ENCODE measurements around the gene SLC2A4RG. TPM values are rescaled to one million over a fixed set of nuclear protein-coding genes. Genes with fewer than 3 reads are reported as not detected.
"Not testable (repeated sequence)": the region's sequence is repeated elsewhere in the genome, so short reads cannot be mapped to it uniquely, and the experiment has no call there.

The SLC2A4RG gene
- total RNA-seq, 1 donor from 2014 or later, result 5.9 TPM

DNA sequence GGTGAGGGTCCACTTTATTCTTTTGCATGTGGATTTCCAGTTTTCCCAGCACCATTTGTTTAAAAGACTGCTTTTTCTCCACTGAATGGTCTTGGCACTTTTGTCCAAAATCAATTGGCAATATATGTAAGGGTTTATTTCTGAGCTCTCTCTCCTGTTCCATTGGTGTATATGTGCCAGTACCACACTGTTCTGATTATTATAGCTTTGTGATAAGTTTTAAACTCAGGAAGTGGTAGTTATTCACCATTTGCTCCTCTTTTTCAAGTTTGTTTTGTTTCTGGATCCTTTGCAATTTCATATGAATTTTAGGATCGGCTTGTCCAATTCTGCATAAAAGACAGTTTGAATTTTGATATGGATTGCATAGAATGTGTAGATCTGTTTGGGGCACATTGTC lies 27.4 kb upstream of the SLC2A4RG start:
- no peak for DNase-seq (ENCODE audit: low read depth in 2 of 2)

DNA sequence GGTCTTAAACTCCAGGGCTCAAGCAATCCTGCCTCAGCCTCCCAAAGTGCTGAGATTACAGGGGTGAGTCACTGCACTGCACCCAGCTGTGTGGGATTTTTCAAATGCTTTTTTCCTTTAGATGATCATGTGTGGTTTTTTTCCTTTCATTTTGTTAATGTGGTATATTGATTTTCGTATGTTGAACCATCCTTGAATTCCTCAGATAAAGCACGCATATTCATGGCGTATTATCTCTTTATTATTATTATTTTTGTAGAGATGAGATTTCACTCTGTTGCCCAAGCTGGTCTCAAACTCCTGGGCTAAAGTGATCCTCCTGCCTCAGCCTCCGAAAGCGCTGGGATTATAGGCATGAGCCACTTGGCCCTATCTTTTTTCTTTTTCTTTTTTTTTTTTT lies 24.7 kb upstream of the SLC2A4RG start:
- no peak for DNase-seq (ENCODE audit: low read depth in 2 of 2)

- no peak for DNase-seq (ENCODE audit: low read depth in 2 of 2)
Measured at GRCh38 chr20:63718996-63719395, 20.6 kb upstream of the SLC2A4RG start.

- not testable (repeated sequence) for DNase-seq (ENCODE audit: low read depth in 2 of 2)
Measured at GRCh38 chr20:63722967-63723622, 16.5 kb upstream of the SLC2A4RG start.

DNA sequence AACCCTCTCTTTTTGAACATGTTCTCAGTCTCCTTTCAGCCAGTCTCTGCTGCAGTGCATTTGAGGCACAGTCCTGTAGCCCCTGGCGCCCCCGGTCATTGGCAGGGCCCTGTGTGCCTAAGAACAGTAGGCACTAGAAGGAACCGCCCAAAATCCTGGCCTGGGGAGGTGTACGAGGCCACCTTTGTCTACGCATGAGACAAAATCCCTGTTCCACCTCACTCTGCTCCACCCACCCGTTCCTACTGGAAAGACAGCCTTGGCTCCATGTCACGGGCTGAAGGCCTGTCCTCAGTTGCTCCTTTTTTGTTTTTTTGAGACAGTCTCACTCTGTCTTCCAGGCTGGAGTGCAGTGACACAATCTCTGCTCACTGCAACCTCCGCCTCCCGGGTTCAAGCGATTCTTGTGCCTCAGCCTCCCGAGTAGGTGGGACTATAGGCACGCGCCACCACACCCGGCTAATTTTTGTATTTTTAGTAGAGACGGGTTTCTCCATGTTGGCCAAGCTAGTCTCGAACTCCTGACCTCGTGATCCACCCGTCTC lies 9.3 kb upstream of the SLC2A4RG start:
- not testable (repeated sequence) for DNase-seq (ENCODE audit: low read depth in 2 of 2)

- DNase-seq (ENCODE audit: low read depth in 2 of 2), result no peak
Measured at GRCh38 chr20:63731410-63731809, 8.2 kb upstream of the SLC2A4RG start.

- DNase-seq (ENCODE audit: low read depth in 2 of 2), result no peak
Measured at GRCh38 chr20:63732118-63733095, 7.2 kb upstream of the SLC2A4RG start.

- no peak for DNase-seq (ENCODE audit: low read depth in 2 of 2)
Measured at GRCh38 chr20:63733117-63733516, 6.5 kb upstream of the SLC2A4RG start.

- no peak for DNase-seq (ENCODE audit: low read depth in 2 of 2)
Measured at GRCh38 chr20:63733579-63734081, 5.9 kb upstream of the SLC2A4RG start.

- no peak for DNase-seq (ENCODE audit: low read depth in 2 of 2)
Measured at GRCh38 chr20:63734111-63734945, 5.2 kb upstream of the SLC2A4RG start.

DNA sequence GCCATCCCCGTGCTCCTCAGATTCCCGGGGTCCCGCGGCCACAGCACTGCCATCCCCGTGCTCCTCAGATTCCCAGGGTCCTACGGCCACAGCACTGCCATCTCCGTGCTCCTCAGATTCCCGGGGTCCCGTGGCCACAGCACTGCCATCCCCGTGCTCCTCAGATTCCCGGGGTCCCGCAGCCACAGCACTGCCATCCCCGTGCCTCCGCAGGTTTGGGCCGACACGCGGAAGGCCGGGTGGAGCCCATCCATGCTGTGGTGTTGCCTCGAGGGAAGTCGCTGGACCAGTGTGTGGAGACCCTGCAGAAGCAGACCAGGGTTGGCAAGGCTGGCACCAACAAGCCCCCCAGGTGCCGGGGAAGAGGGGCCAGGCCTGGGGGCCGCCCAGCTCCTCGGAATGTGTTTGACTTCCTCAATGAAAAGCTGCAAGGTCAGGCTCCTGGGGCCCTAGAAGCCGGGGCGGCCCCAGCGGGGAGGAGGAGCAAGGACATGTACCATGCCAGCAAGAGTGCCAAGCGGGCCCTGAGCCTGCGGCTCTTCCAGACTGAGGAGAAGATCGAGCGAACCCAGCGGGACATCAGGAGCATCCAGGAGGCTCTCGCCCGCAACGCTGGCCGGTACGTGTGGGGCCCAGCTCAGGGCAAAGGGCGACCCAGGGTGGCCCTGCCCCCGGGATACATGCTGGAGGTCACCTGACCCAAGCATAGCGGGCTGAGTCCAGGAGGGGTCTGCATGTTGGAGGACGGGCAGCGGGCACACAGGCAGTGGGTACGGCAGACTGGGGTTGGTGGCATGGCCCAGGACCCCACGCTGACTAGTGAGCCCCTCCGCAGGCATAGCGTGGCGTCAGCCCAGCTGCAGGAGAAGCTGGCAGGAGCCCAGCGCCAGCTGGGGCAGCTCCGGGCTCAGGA lies 4.4 kb upstream of the SLC2A4RG start:
- no peak for DNase-seq (ENCODE audit: low read depth in 2 of 2)

- DNase-seq (ENCODE audit: low read depth in 2 of 2), result no peak
Measured at GRCh38 chr20:63735859-63736718, 3.5 kb upstream of the SLC2A4RG start, which contains the start of gene LIME1. TSS of gene LIME1 (plus strand) at chr20:63736664. CDS start at chr20:63737550, 886 bp downstream.

GRCh38 chr20:63736893-63737694 lies 2.5 kb upstream of the SLC2A4RG start:
- no peak for DNase-seq (ENCODE audit: low read depth in 2 of 2)

DNA sequence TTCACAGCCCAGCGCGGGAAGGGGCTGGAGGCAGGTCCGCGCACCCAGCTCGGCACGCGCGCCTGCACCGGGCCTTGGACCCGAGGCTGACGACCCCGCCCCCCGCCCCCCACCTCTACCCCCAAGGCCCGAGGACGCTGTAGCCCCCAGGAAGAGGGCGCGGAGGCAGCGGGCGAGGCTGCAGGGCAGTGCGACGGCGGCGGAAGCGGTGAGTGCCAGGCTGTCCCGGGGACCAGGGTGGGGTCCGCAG lies 2.0 kb upstream of the SLC2A4RG start:
- DNase-seq (ENCODE audit: low read depth in 2 of 2), result no peak

GRCh38 chr20:63737945-63738686 lies 1.5 kb upstream of the SLC2A4RG start:
- no peak for DNase-seq (ENCODE audit: low read depth in 2 of 2)

DNA sequence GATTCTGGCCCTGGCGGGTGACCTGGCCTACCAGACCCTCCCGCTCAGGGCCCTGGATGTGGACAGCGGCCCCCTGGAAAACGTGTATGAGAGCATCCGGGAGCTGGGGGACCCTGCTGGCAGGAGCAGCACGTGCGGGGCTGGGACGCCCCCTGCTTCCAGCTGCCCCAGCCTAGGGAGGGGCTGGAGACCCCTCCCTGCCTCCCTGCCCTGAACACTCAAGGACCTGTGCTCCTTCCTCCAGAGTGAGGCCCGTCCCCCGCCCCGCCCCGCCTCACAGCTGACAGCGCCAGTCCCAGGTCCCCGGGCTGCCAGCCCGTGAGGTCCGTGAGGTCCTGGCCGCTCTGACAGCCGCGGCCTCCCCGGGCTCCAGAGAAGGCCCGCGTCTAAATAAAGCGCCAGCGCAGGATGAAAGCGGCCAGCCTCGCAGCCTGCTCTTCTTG lies 868 bp upstream of the SLC2A4RG start:
- peak in 1 of 2 donors; percentile 30 for DNase-seq (ENCODE audit: low read depth in 2 of 2)

- peak in 1 of 2 donors; percentile 37 for DNase-seq (ENCODE audit: low read depth in 2 of 2)
Measured at GRCh38 chr20:63740070-63740626, 572 bp downstream of the SLC2A4RG start.
